WTC11 (cell line): ENCODE results near the gene RIF1. TPM values are rescaled to one million over a fixed set of nuclear protein-coding genes. Genes with fewer than 3 reads are reported as not detected.

Experiments
- ATAC-seq: fragments of 200-7000 bp; cut with Tn5 transposase; 2 replicates; pipeline ENCODE4 v1.10.0; 2021; ENCODE audit warnings: mild to moderate bottlenecking, moderate library complexity
- CTCF ChIA-PET: fragments of 300-600 bp; sonication (Branson Sonifier 250); formaldehyde crosslinking; loops from one replicate; lab custom pipeline; 2021; ENCODE audit warnings: antibody characterized with exemption; lab: Charles Lee
- POLR2A ChIA-PET: fragments of 350-600 bp; sonication (Branson Sonifier 250); formaldehyde crosslinking; loops from one replicate; lab custom pipeline; 2021; ENCODE audit warnings: antibody characterized with exemption; lab: Charles Lee
- DNase-seq: peaks from one replicate; pipeline ENCODE4 v3.0.0; 2021; ENCODE audit warnings: low spot score
- H3K27ac Mint-ChIP-seq: 2 replicates; pipeline ENCODE4 v1.8.0; 2021; ENCODE audit warnings: mixed read lengths
- H3K27me3 Mint-ChIP-seq: 2 replicates; pipeline ENCODE4 v1.8.0; 2021; ENCODE audit warnings: low read depth, mild to moderate bottlenecking, moderate library complexity, mixed read lengths
- H3K36me3 Mint-ChIP-seq: 2 replicates; pipeline ENCODE4 v1.8.0; 2021; ENCODE audit warnings: mixed read lengths
- H3K4me1 Mint-ChIP-seq: 2 replicates; pipeline ENCODE4 v1.8.0; 2022; ENCODE audit warnings: mixed read lengths
- H3K4me3 Mint-ChIP-seq: 2 replicates; pipeline ENCODE4 v1.8.0; 2021; ENCODE audit warnings: mild to moderate bottlenecking, moderate library complexity, mixed read lengths
- H3K9me3 Mint-ChIP-seq: 2 replicates; pipeline ENCODE4 v1.8.0; 2021; ENCODE audit warnings: mixed read lengths
- ATF1 ChIP-seq: sonication (generic); formaldehyde crosslinking; IDR thresholded peaks from 2 replicates; pipeline ENCODE4 v1.8.1; 2023; ENCODE audit warnings: mild to moderate bottlenecking, moderate library complexity, missing genetic modification reagents
- CREB1 ChIP-seq: sonication (generic); formaldehyde crosslinking; IDR thresholded peaks from 2 replicates; pipeline ENCODE4 v1.8.0; 2023; ENCODE audit warnings: mild to moderate bottlenecking, missing genetic modification reagents
- ETV6 ChIP-seq: sonication (generic); formaldehyde crosslinking; IDR thresholded peaks from 2 replicates; pipeline ENCODE4 v1.8.1; 2022; ENCODE audit warnings: mild to moderate bottlenecking, missing genetic modification reagents
- GRHL2 ChIP-seq: fragments of 250-450 bp; sonication (Bioruptor Pico); IDR thresholded peaks from 2 replicates; pipeline ENCODE4 v1.8.0; 2022; ENCODE audit warnings: mild to moderate bottlenecking, moderate library complexity; ENCODE audit not compliant: insufficient replicate concordance, severe bottlenecking
- JAZF1 ChIP-seq: fragments of 250-450 bp; sonication (Bioruptor Pico); IDR thresholded peaks from 2 replicates; pipeline ENCODE4 v1.9.0; 2021; ENCODE audit warnings: moderate library complexity, mild to moderate bottlenecking, inconsistent platforms
- JUN ChIP-seq: sonication (generic); formaldehyde crosslinking; IDR thresholded peaks from 2 replicates; pipeline ENCODE4 v1.8.0; 2023; ENCODE audit warnings: mild to moderate bottlenecking, missing genetic modification reagents
- NFATC4 ChIP-seq: fragments of 250-450 bp; sonication (Bioruptor Pico); IDR thresholded peaks from 2 replicates; pipeline ENCODE4 v1.9.0; 2021; ENCODE audit warnings: mild to moderate bottlenecking
- NR3C1 ChIP-seq: sonication (generic); formaldehyde crosslinking; conservative IDR thresholded peaks from 2 replicates; pipeline ENCODE4 v1.8.1; 2023; ENCODE audit warnings: low read depth, mild to moderate bottlenecking, missing genetic modification reagents
- TCF7 ChIP-seq: sonication (generic); formaldehyde crosslinking; IDR thresholded peaks from 2 replicates; pipeline ENCODE4 v1.8.0; 2022; ENCODE audit warnings: mild to moderate bottlenecking, low read depth, missing genetic modification reagents, moderate library complexity
- ZNF423 ChIP-seq: fragments of 250-450 bp; sonication (Bioruptor Pico); IDR thresholded peaks from 2 replicates; pipeline ENCODE4 v2.1.2; 2022; ENCODE audit warnings: mild to moderate bottlenecking, moderate library complexity
- total RNA-seq: library from RNA; stranded (reverse); gene quantifications from 3 replicates; pipeline ENCODE4 v1.2.3, GENCODE V29; 2021
- TF ChIP-seq, protein P1 (sequence below): sonication (generic); formaldehyde crosslinking; IDR thresholded peaks from 2 replicates; pipeline ENCODE4 v1.8.1; 2022; ENCODE audit warnings: mild to moderate bottlenecking, moderate library complexity, missing genetic modification reagents
- TF ChIP-seq, protein P2 (sequence below): sonication (generic); formaldehyde crosslinking; IDR thresholded peaks from 2 replicates; pipeline ENCODE4 v1.8.1; 2023; ENCODE audit warnings: mild to moderate bottlenecking, missing genetic modification reagents, moderate library complexity
- TF ChIP-seq, protein P3 (sequence below): fragments of 250-450 bp; sonication (Bioruptor Pico); IDR thresholded peaks from 2 replicates; pipeline ENCODE4 v1.8.0; 2021; ENCODE audit warnings: mild to moderate bottlenecking
- TF ChIP-seq, protein P4 (sequence below): sonication (generic); formaldehyde crosslinking; IDR thresholded peaks from 2 replicates; pipeline ENCODE4 v1.8.1; 2022; ENCODE audit warnings: missing genetic modification reagents, borderline replicate concordance
- TF ChIP-seq, protein P5 (sequence below): sonication (generic); formaldehyde crosslinking; IDR thresholded peaks from 2 replicates; pipeline ENCODE4 v1.8.1; 2022; ENCODE audit warnings: low read depth, missing genetic modification reagents, borderline replicate concordance
- TF ChIP-seq, protein P6 (sequence below): sonication (generic); formaldehyde crosslinking; IDR thresholded peaks from 2 replicates; pipeline ENCODE4 v1.8.1; 2023; ENCODE audit warnings: mild to moderate bottlenecking, missing genetic modification reagents, moderate library complexity

RIF1 gene
- total RNA-seq, 1 experiment from 2014 or later = 96.9 TPM

DNA sequence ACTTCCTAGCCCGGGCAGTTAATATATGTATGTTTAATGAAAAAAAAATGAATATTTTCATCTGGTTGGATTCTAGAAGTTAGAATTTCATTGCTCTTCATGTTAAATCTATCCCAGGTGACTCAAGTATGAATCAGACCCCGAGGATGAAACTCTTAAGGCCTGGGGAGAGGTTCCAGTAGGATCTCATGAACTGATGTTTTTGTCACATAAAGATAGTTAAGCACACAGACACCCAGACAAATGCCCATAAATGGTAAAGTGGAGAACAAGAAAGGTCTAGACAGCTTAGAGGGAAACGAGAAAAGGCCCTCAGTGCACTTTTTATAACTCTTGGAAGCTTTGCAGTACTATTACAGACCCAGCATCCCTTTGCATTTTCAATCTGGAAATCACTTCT lies 114.1 kb downstream of the RIF1 start:
- ATAC-seq (no peak), DNase-seq (no peak)
- ChIA-PET CTCF (no interaction called here), POLR2A (no interaction called here)
- Mint-ChIP-seq H3K4me1 (peaks cover 11% of the 10 kb centered on the region), H3K36me3 (no peaks in the 10 kb centered on the region), H3K27ac (no peak overlapping the region), H3K4me3 (no peak overlapping the region), H3K27me3 (no peaks in the 10 kb centered on the region), H3K9me3 (no peaks in the 10 kb centered on the region)
- TF ChIP-seq, protein P1, sequence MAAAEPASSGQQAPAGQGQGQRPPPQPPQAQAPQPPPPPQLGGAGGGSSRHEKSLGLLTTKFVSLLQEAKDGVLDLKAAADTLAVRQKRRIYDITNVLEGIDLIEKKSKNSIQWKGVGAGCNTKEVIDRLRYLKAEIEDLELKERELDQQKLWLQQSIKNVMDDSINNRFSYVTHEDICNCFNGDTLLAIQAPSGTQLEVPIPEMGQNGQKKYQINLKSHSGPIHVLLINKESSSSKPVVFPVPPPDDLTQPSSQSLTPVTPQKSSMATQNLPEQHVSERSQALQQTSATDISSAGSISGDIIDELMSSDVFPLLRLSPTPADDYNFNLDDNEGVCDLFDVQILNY = no peak
- TF ChIP-seq, protein P2, sequence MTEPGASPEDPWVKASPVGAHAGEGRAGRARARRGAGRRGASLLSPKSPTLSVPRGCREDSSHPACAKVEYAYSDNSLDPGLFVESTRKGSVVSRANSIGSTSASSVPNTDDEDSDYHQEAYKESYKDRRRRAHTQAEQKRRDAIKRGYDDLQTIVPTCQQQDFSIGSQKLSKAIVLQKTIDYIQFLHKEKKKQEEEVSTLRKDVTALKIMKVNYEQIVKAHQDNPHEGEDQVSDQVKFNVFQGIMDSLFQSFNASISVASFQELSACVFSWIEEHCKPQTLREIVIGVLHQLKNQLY (CRISPR knock-in tag) = no peak
- TF ChIP-seq TCF7 (CRISPR knock-in tag) = no peak
- TF ChIP-seq, protein P3, sequence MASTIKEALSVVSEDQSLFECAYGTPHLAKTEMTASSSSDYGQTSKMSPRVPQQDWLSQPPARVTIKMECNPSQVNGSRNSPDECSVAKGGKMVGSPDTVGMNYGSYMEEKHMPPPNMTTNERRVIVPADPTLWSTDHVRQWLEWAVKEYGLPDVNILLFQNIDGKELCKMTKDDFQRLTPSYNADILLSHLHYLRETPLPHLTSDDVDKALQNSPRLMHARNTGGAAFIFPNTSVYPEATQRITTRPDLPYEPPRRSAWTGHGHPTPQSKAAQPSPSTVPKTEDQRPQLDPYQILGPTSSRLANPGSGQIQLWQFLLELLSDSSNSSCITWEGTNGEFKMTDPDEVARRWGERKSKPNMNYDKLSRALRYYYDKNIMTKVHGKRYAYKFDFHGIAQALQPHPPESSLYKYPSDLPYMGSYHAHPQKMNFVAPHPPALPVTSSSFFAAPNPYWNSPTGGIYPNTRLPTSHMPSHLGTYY (CRISPR knock-in tag) = no peak
- TF ChIP-seq GRHL2 (CRISPR knock-in tag) = no peak
- no peak for TF ChIP-seq ETV6 (CRISPR knock-in tag)
- no peak for TF ChIP-seq JAZF1 (CRISPR knock-in tag)
- TF ChIP-seq ATF1 (CRISPR knock-in tag) = no peak
- TF ChIP-seq, protein P4, sequence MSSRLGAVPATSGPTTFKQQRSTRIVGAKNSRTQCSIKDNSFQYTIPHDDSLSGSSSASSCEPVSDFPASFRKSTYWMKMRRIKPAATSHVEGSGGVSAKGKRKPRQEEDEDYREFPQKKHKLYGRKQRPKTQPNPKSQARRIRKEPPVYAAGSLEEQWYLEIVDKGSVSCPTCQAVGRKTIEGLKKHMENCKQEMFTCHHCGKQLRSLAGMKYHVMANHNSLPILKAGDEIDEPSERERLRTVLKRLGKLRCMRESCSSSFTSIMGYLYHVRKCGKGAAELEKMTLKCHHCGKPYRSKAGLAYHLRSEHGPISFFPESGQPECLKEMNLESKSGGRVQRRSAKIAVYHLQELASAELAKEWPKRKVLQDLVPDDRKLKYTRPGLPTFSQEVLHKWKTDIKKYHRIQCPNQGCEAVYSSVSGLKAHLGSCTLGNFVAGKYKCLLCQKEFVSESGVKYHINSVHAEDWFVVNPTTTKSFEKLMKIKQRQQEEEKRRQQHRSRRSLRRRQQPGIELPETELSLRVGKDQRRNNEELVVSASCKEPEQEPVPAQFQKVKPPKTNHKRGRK = no peak
- TF ChIP-seq, protein P5, sequence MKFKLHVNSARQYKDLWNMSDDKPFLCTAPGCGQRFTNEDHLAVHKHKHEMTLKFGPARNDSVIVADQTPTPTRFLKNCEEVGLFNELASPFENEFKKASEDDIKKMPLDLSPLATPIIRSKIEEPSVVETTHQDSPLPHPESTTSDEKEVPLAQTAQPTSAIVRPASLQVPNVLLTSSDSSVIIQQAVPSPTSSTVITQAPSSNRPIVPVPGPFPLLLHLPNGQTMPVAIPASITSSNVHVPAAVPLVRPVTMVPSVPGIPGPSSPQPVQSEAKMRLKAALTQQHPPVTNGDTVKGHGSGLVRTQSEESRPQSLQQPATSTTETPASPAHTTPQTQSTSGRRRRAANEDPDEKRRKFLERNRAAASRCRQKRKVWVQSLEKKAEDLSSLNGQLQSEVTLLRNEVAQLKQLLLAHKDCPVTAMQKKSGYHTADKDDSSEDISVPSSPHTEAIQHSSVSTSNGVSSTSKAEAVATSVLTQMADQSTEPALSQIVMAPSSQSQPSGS = no peak
- no peak for TF ChIP-seq NR3C1 (CRISPR knock-in tag)

DNA sequence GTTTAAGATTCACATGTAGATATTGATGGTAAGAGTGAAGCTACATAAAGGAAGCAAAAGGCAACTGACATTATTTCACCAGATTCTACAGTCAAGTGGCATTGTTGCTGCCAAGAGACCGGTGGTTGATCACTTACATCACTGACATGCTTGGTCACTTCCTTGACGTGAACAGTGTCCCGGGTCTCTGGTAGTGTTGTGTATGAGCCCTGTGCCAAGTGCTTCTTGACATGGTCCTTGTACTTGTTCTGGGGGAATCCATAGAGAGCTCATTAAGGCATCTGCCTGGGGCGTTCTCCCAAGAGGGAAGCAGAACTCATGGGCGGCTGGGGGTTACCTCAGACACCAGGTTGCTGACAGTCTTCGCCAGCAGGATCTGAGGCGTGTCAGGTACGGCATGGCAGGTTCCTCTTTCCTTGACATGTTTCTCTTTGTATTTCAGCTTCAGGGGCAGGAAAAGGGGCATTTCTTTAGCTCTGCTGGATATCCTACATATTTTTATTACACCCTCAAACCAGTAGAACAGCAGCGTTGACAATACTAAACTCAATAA lies 116.2 kb downstream of the RIF1 start:
- CTCF ChIA-PET = interaction anchor here (1.0 to 1.3 kb wide), 2 partner anchors 119 to 287 kb away, joined by 3 to 5 read pairs; no protein-coding TSS in a partner anchor
- TF ChIP-seq CREB1 (CRISPR knock-in tag) = no peak
- no peak for TF ChIP-seq NFATC4 (CRISPR knock-in tag)
- TF ChIP-seq ZNF423 (CRISPR knock-in tag) = no peak
- TF ChIP-seq JUN (CRISPR knock-in tag) = no peak
- TF ChIP-seq, protein P6, sequence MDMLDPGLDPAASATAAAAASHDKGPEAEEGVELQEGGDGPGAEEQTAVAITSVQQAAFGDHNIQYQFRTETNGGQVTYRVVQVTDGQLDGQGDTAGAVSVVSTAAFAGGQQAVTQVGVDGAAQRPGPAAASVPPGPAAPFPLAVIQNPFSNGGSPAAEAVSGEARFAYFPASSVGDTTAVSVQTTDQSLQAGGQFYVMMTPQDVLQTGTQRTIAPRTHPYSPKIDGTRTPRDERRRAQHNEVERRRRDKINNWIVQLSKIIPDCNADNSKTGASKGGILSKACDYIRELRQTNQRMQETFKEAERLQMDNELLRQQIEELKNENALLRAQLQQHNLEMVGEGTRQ (CRISPR knock-in tag) = no peak
- no peak for TF ChIP-seq ETV6 (CRISPR knock-in tag)
- DNase-seq (no peak), ATAC-seq (no peak)
- Mint-ChIP-seq H3K4me3 (no peak overlapping the region), H3K27me3 (no peaks in the 10 kb centered on the region), H3K36me3 (no peaks in the 10 kb centered on the region), H3K27ac (no peak overlapping the region), H3K4me1 (peaks cover 10% of the 10 kb centered on the region), H3K9me3 (no peaks in the 10 kb centered on the region)
- POLR2A ChIA-PET = no interaction called here
